NOMO-1 (cell line): Measurements from ENCODE around the gene BABAM2.
A peak's percentile ranks its signal among the peaks of the same experiment; 100 is the strongest.
"Not testable (repeated sequence)": the region's sequence is repeated elsewhere in the genome, so short reads cannot be mapped to it uniquely, and the experiment has no call there.

Source experiments
- DNase-seq, 2 experiments: peaks; one replicate each; lab custom pipeline; 2025; ENCODE audit not compliant: unreplicated experiment in 2 of 2; lab: John Stamatoyannopoulos, UW

The BABAM2 gene

DNA sequence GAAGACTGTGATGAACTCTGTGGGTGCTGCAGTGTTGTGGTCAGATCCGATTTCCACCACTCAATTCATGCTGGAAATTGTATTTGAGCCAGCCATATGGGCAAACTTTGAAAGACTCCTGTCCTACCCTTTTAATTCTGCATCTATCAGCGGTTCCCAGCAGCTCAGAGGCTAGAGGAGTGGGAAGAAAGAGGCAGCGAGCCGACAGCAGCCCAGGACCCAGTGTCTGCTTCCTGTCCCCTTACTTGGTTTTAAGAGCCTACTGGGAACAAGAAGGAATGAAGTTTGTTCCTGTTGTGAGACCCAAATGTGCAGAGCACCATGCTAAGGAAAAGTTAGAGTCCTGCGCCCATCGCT lies 429.5 kb downstream of the BABAM2 start:
- no peak for DNase-seq

DNA sequence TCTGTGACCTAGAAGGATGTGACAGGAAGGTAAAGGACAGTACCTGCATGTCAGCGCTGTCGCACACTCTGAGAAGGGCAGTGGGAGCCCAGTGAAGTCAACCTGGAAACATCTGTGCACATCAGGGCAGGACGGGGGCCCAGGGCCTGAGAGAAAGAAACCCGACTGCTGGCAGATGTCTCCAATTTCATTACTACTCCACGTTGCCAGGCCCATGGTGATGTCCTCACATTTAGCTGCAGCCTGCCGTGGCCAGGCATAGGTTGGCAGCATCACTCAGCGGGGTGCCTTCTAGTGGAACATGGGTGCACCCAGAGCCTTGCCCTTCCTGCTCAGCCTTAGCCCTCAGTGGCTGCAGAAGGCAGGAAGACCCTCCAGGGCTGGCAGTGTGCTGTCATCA lies 429.8 kb downstream of the BABAM2 start:
- DNase-seq = no peak

DNA sequence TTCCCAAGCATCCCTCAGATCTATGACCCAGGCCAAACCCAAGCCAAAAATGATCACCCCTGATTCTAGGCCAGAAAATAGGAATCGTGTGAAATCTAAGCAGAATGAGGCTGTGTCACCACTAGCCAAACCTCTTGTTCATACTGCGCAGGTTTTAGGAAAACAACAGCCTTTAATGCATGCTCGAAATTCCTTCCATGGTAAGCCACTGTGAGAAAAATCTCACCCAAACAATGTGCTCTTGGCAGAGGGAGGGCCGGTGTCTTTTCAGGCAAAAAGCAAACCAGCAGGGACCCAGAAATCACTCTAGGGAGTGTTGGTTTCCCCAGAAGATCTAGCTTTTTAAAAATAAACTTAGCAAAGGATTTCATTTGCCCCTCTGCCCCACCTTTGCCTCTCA lies 430.9 kb downstream of the BABAM2 start:
- DNase-seq = no peak

DNA sequence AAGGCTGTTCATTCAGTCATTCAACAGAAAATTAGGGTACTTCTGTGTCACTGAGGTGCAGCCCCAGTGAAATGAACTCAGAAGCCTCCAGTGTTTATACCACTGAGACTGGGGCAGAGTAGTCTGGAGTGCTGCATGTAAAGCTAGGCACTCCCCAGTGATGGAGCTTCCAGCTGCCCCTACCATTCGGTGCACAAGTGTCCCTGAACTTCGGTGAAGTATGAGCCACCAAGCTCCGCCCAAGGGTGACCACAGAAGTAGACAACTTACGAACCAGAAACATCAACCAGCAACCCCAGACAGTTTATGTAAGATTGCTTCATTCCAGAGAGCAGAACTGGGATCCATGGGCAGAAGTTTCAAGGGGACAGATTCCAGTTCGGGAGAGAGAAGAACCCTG lies 431.5 kb downstream of the BABAM2 start:
- peak; percentile 5 to 21 for DNase-seq

DNA sequence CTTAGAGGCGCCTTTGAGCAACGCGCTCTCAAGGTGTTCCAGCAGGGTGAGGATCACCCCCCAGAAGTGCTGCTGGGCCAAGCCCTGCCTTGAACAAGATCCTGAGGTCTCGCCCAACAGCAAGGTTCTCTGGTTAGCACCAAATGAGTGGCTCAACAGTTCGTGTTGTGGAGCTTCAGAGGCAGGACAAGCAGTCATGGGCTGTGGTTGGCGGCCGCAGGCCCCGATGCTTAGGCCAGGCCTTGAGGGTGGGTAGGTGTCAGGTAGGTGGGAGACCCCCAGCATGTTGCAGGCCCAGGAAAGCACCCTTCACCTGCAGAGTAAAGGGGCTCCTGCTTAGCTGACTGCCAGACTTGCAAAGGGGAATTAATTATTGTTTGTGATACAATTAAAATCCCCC lies 431.9 kb downstream of the BABAM2 start:
- DNase-seq = no peak

DNA sequence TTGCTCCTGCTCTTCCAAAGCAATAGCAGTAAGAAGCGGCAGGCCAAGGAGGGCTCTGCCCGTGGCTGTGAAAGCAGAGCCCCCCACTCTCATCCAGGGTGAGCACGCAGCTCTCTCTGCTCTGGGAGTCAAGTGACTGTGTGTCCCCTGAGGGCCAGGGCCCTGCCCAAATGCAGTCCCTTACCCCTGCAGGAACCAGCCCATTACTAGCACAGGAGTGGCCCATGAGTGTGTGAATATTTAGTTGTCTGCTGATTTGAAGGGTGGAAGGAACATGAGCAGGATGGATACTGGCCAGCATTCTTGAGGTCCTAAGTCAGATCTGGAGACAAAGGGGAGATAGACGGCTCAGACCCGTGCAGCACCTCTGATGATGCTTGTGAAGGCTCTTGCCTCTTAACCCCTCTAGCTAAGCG lies 432.5 kb downstream of the BABAM2 start:
- DNase-seq = no peak

DNA sequence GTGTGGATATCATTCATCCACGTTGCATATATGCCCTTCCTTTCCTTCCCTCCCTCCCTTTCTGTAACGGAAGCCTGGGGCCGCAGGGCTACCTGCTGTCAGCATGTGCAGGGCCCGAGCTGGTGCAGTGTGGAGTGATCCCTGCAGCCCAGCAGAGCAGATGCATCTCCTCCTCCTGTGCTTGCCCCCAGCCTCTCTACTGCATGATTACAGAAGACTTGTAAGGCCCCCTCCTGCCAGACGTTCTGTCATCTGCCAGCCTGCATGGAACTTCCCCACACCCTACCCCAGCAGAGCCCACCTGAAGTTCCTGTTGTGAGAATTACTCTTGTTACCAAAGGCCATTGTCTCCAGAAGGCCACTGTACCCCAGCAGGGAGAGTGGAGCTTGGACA lies 434.6 kb downstream of the BABAM2 start:
- no peak for DNase-seq

DNA sequence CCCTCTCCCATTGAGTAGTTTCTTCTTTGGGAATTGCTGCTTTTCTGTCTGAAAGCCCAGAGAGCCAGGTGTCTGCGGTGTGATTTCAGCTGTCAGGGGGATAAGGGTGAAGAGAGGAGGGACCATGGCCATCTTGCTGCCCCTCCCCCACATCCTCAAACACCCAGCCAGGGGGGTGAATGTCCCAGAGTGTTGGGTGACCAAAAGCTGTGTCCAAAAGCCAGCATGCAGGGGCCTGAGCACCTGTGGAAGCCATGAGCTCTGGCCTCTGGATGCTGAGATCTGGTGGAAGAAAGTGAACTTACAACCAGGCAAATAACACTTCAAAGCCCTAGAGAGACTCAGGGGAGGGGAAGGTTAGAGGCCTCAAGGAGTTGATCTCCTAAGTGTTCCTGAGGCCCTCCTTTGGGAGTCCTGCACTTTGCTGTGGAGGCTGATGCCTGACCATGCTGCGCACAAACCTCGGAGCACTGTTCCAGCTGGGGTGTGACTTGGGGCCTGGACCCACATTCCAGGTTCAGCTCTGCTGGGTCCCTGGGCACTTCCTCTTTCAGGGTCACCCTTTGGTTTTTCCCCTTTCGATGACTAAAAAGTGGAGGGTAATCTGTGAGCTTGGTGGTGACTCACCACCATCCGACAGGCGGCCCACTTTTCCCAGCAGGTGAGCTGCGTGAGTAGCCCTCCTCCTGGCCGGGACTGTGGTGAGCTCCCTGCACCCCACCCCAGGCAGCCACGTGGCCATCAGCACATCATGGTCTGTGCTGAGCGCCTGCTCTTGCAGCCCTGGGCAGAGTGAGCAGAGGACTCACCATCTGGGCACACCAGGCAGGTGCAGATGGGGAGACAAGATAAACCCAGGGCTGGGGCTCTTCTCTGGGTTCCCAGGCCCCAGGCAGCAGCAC lies 435.3 kb downstream of the BABAM2 start:
- DNase-seq = peak; percentile 9 to 59

DNA sequence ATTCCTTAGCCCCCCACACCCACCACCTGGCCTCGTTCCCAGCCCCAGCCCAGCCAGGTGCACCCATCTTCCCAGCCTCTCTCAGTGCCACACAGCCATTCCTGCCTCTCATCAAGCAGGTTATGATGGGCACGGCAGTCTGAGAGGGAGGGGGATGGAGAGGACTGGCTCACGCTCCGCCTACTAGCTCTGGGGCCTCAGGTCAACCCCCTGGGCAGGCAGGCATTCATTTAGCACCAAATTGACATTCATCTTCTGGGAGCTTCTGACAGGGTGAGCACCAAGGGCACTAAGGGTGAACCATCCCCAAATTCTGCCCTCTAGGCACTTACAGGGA lies 435.9 kb downstream of the BABAM2 start:
- no peak for DNase-seq

DNA sequence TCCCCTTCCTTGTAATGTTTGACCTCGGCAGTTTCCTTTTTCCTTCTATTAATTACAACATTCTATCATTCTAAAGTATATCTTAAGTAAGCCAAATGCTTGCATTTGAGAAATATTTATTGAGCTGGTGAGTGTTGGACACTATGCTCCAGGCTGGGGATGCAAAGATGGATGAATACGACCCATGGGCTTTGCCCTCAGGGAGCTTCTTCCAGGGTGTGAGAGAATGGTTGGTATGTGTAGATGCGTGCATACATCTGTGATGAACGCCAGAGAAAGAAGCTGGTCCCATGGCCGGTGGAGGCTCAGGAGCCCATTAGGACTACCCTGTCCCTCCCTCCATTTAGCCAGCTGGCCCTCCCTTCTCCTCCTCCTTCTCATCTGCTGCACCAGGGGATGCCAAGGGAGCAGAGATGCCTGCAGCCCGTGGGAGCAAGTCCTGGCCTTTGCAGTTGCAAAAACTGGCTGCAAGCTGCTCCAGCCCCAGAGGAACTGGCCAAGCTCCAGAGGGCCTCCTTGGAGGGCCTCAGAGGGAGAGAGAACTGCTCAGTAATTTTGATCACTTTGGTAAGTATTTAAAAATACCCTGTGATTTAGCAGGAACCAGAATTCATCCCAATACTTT lies 436.5 kb downstream of the BABAM2 start:
- DNase-seq = no peak

DNA sequence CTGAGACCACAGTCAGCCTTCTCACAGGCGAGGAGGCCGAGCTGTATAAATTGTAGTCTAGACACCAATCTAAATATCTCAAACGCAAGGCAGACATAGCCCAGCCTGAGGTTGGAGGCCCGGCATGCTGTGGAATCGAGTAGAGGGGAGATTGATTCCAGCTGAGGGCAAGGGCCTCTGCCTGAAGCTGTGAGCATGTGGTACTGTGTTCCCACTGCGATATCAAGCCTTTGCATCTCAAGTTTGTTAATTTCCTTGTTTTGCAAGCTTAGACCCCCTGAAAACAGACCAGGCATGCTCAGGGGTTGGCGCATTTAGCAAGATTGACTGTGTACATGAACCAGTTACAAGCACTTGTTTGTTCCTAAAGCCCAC lies 437.0 kb downstream of the BABAM2 start:
- no peak for DNase-seq

DNA sequence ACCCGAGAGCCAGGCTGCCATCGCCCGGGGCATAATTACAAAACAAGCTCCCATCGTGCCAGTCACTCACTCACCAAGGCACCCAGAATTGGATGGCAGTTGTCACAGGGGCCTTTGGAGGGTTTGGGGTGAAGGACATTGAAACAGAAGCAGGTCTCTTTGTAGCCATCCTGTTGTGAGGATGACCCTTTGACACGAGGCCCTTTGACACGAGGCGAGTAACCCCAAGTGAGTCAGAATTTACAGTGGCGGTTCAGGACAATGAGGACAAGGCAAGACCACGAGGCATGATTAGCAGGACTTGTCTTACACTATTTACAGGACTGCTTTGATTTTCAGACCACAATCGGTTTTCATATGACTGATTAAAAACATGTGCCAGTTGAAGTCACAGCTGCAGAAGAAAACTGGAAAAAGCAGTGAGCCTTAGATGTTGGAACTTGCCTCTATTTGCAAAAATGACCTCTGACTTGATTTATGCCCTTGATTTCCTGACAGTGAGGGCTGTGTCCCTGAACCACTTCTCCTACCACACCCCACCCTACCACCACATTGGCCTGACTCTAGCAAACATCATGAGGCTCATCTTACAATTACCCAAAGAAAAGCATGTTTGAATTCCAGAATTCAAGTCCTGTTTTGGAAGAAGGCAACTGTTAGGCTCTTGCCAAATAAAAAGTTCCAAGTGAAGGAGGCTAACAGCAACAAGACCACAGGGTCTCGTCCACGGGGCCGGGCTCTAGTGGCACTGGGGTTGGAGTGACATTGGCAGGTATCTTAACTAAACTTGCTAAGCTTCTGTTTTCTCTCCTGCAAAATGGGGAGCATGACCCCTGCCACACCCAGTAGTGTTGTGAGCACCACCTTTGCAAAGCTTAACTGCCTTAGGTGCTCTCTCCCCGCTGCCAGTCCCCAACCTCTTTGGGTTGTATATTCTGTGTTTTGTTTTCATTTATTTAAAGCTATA lies 437.7 kb downstream of the BABAM2 start:
- peak in 1 of 2 experiments; percentile 3 for DNase-seq

DNA sequence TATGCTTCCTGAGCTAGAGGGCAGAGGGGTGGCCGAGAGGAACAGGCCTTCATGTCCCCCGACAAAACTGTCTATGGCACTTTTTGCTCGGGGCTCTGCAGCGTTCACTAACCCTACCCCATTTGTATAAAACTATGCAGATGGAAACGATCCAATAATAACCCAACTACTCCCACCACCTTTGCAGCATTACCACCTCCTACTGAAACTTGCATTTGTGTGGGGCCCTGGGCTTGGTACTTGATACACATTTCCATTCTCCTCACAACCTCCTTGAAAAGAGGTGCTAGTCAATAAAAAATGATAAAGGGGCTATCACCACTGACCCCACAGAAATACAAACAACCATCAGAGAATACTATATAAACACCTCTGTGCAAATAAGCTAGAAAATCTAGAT lies 438.7 kb downstream of the BABAM2 start:
- no peak for DNase-seq

DNA sequence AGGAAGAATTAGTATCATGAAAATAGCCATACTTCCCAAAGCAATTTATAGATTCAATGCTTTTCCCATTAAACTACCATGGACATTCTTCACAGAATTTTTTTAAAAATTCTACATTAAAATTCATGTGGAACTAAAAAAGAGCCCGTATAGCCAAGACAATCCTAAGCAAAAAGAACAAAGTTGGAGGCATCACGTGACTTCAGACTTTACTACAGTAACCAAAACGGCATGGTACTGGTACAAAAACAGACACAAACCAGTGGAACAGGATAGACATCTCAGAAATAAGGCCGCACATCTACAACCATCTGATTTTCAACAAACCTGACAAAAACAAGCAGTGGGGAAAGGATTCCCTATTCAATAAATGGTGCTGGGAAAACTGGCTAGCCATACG lies 440.2 kb downstream of the BABAM2 start:
- not testable (repeated sequence) for DNase-seq

DNA sequence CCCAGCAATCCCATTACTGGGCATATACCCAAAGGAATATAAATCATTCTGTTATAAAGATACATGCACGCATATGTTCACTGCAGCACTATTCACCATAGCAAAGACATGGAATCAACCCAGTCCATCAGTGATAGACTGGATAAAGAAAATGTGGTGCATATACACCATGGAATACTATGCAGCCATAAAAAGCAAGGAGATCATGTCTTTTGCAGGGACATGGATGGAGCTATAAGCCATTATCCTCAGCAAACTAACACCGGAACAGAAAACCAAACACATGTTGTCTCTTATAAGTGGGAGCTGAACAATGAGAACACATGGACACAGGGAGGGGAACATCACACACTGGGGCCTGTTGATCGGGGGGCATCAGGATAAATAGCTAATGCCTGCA lies 441.3 kb downstream of the BABAM2 start:
- not testable (repeated sequence) for DNase-seq

DNA sequence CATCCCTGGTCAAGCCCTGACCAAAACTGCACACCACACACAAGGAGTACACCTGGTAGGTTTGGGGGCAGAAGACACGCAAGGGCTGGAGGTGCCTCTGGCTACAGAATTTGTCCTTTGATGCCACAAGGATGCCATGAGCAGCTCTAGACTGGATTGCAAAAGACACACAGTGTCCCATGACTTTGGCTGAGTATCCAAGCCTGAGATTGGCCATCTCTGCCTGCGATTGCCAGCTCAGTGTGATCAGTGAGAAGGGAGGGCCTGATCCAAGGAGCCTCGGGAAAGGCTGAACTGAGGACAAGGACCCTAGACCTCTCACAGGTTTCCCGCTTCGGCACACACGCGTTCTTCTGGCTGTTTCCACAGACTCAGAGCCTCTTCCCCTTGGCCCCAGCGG lies 442.2 kb downstream of the BABAM2 start:
- no peak for DNase-seq

DNA sequence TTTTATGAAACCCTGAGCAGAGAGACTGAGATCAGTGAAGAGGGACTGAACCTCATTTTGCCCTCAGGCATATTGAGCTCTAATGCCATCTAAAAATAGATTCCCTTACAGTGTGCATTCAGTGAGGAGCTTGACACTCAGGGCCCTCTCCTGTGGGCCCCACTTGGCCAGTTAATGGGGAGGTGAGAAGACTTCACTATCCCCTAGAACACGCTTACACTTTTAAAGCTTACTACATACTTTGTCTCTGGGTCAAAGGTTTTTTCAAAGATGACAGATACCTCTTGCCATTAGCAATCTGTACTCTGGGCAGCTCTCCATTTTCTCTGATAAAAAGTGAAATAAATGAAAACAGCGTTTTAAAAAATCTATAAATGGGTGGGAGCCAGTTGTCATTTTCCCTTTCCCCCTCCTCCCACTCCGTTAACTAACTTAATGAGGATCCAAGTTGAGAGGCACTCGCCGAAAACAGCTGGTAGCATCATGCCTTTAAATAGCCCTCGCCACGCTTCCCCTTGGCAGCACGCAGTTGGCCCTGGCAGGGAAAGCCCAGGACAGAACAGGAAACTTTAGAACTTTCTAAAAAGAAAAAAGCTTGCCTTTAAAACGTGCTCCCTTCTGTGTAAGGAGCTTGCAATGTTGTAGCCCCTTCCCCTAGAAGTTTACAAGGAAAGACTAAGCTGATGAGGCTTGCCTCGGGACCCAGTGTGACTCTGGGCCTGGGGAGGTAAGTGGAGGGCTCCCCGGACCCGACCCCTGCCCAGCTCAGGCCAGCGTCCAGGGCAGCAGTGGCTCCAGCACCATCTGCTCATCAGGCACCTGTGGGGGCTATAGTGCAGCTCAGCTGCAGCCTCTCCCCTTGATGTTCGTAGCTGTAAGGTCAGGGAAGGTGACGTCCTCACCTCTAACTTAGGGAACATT lies 443.3 kb downstream of the BABAM2 start:
- DNase-seq = no peak

DNA sequence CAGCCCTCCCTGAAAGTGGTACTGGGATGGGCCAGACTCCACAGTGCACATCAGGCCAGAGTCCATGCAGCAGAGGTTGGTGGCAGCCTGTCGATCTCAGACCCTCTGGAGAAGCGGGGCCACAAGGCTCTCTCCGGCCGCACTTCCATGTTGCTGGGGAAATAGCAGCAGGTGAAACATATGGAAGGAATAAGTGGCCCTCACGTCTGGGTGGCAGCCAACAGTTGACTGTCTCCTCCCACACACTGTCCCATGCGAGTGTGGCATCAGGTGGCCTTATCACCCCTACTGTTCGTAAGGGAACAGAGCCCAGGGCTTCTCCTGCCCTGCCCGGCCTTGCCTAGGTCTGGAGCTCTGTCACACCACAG lies 444.0 kb downstream of the BABAM2 start:
- DNase-seq = no peak

DNA sequence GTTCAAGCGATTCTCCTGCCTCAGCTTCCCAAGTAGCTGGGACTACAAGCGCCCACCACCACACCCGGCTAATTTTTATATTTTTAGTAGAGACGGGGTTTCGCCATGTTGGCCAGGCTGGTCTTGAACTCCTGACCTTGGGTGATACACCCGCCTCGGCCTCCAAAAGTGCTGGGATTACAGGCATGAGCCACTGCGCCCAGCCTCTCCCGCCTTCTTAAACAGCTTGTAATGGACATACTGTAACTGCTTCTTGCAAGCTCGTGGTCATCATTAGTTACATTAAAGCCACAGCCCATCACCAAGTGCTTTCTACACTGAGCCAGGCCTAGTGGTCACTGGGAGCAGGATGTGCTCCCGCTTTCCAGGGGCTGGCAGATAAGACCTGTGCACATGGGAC lies 444.7 kb downstream of the BABAM2 start:
- DNase-seq = not testable (repeated sequence)

DNA sequence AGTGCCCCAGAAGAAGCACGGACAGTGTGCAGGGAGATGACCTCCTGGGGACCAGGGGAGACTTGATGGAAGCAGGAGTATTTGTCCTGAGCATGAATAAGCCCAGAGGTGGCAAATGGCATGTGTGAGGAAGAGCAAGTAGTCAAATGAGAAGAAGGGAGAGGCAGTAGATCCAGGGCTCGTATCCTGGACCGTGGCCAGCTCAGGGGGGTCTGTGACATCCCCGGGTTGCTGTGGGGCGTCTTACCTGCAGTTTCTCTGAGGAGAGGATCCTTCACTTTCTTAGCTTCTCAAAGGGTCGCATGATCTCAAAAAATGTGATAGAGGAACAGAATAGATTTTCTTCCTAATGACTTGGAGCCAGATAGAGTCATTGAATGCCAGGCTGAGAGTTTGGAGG lies 445.1 kb downstream of the BABAM2 start:
- no peak for DNase-seq
